GM21526 (cell line): ENCODE data around the gene CISD3.

Experiments used
- ATAC-seq: cut with Tn5 transposase; IDR thresholded peaks from one replicate; pipeline ENCODE4 v1.9.1; 2021; ENCODE audit warnings: moderate library complexity; ENCODE audit not compliant: unreplicated experiment, low FRiP score

The CISD3 gene

DNA sequence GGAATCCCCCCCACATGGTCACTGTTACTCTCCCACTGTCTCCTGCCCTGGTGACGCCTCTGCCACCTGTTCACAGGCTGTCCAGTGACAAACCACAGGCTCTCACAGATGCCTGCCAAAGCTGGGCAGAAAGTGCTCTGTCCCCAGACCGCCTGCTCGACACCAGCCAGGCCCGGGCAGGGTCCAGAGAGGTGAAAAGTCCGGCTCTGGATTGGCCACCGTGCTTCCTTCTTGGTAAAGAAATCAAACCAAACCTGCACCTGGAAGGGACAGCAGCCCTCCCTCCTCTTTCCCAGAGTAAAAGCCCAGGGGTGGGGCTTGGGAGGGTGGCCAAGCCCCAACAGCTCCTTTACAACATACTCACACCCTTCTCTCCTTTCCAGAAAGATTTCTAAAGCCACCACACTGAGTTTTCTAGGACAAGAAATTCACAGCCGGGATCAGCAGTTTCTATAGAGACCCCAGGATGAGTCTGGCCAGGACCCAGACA lies 11.8 kb downstream of the CISD3 start:
- ATAC-seq: no peak

DNA sequence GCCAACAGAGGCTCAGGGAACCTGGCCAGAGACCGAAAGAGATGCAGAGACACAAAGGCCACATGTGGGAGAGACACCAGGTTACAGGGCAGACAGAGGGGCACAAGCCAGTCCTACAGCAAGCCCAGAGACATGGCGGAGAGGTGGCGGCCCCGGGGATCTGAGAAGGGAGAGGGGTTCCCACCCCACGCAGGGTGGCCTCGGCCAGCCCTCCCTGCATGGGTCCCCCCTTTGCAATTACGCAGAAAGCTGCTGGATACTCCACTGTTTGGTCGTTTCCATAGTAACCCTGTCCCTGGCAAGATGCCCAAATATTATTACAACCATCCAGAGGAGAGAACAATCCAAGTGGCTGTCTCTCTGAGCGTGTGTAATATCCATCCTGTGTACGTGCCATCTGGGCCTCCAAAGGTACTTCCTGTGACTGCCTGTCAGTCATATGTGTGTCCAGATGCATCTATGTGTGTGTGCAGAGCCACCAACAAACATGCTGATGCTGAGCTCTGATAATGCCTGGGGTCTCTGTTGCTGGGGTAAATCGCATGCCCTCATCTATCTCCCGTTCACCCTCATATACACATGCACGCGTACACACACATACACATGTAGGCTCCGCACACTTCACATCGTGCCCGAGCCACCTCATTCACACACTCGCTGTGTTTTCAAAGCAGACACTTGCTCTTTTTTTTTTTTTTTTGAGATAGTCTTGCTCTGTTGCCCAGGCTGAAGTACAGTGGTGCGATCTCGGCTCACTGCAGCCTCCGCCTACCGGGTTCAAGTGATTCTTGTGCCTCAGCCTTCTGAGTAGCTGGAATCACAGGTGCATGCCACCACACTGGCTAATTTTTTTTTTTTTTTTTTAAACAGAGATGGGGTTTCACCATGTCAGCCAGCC lies 12.5 kb downstream of the CISD3 start:
- no peak for ATAC-seq

DNA sequence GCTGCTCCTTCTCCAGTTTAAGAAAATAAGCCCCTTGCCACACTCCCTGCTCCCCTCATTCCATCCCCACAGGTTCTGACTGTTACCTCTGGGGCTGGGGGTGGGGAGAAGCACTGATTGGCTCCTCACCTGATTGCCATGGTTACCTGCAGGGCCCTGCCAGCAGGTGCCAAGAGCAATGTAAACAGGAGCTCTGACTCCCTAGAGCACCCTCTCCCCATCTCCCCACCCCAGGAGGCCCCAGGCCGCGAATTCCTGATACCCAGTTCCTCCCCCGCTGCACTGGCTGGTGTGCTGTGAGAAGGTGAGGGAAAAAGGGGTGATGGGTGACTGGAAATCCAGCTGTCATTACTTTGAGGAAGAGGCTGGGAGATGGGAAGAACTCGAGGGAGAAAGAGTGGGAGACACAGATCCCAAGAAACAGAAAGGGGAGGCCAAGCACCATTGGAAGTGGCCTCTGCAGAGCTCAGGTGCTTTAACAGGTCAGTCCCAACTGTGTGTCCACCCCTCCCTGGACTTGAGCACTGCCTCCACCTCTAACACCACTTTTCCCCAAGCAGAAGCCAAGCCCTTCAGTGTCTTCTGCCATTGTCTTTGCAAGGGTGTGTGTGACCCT lies 13.5 kb downstream of the CISD3 start:
- ATAC-seq: no peak

DNA sequence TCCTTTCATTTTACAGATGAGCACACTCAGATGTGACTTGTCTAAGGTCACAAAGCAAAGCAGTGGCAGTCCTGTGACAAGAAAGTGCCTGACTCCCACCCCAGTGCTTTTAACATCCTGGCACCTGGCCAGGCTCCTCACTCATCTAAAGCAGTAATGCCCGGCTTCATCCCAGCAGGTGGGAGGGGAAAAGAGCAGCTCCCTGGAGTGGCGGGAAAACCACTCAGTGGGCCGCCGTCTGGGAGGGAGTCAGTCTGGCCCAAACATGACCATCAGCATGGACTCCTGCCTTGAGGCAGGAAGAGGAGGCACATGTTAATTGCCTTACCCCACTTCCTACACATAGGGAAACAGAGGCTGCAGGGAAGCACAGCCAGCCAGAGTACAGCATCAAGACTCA lies 15.4 kb downstream of the CISD3 start:
- no peak for ATAC-seq

DNA sequence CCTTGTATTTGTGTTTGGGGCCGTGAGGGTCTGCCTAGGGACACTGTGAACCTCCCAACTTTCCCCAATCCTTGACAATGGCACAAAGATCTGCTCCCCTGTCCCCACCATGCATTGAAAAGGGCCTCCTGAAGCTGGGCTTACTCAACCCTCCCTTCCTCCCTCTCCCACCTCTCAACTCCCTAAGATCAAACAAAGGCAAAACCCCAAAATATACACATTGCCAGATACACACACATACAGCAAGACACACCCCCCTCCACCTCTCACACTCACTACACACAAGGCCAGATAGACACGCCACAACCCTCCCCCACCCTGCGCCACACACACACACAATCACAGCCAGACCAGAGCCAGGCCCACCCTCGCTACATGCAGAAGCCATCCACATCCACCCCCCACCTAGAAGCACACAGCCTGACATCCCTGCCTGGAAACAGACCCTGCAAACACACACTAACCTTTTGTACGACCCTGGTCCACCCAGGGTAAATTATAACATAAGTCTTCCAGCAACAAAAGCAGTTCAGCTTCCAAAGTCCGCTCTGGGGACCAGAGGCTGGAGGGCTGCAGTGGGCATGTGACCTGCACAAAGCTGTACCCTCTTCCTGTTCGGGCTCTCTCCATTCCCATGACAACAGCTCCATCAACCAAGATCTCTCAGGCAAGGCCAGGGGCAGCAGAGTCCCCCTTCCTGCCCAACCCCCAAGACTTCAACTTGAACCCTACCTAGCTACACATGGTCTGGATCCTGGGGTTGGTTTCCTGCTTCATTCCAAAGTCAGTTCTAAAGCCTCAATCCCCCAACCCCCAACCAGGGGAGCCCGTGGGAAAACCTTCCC lies 16.1 kb downstream of the CISD3 start:
- no peak for ATAC-seq

DNA sequence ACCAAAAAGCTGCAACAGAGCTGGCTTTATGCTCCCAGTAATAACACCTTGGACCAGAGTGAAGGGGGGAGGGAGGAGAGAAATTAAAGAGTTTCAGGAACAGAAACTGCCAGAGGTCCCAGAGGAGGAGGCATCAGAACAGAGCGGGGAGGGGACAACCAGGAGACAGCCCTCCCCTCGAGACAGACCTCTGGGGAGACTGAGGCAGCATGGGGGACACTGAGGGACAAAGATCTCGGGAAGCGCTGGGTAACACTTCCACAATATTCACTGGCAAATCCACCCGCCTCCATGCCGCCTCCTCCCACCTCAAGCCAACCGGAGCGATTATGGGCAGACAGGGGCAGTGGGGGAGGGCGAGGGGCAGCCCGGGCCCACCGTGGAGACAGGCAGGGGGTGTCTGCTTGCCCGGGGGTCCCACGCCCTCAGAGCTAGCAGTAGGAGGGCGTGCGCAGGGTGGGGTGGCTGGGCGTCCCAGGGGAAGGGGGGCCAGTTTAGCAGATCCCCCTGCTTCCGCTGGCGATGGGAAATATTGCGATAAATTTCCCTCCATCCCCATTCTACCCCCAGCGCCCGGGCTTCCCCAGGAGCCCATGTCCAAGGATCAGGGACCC lies 16.8 kb downstream of the CISD3 start:
- no peak for ATAC-seq

DNA sequence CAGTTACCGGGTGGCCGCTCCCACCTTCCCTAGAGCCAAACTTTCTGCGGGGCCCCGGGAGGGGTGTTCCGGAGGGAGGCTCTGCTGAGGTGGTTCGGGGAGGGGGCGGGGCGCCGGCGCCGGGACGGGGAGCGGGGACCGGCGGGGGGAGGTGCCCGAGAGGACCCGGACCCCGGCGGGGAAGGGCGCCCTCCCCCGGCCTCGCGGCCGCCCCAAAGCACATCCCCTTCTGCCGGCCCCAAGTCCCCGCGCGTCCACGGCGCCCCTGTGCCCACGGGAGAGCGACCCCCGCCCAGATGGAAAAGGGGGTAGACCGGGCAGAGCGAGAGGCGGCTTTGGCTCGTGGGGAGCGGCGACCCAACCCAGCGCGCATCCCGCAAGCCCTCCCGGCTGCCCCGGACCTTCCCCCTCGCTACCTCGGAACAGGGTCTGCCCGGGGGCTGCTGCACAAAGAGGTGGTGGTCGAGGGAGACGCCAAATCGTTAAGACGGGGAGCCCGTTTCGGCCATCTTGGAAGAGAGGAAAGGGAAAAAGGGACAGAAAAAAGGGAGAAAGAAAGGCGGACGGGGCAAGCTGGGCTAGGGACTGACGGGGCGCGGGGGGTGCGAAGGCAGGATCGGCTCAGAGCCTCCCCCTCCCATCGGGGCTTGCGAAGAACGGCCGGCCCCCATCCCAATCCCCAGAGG lies 17.5 kb downstream of the CISD3 start:
- no peak for ATAC-seq

DNA sequence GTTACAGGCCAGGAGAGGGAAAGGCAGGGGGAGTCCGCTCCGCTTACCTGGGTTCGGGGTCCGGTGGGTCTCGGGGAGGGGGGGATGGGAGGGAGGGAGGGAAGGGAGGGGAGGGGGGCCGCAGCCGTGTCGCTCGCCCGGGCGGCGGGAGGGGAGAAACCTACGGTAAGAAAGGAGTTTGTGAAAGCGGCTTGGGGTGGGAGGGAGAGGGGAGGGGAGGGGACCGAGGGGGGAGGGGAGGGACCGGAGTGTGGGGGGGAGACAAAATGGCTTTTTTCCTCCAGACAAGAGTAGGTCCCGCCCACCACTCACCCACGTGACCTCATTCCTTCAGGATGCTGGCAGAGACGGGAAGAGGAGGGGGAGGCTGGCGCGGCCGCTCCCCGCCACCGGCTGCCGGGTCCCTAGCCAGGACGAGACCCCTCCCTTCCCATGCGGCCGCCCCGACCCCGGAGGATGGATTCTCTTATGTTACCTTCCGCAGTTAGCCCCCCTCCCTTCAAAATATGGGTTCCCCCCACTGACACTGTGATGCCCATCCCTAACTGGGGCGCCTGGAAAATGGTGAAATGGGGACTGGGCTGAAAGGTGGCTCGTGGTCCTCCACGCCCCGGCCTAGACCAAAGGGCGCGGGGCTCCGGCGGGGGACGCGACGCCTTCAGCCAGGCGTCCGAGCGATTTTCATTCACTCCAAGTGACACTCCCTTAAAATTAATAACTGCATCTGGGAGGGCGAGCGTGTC lies 18.2 kb downstream of the CISD3 start, which contains the start of gene PCGF2:
TSS of gene PCGF2 (minus strand) at position 188 of the 743 bp plus-strand sequence. CDS start 7,934 bp downstream, outside the sequence.
- ATAC-seq: no peak

DNA sequence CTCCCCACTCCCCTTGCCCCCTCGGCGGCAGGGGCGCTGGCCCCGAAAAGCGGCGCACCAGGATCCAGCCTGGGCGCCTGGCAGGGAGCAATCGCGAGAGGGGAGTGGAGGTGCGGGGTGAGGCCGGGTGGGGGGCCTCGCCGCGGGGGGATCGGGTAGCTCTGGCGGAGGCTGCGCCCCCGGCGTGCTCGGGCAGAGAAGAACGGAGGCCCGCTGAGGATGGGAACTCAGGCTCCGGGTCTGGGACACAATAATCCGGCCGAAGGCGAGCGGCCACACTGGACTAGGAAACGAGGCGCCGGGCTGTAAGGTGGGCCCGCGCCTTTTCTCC lies 18.7 kb downstream of the CISD3 start:
- no peak for ATAC-seq

DNA sequence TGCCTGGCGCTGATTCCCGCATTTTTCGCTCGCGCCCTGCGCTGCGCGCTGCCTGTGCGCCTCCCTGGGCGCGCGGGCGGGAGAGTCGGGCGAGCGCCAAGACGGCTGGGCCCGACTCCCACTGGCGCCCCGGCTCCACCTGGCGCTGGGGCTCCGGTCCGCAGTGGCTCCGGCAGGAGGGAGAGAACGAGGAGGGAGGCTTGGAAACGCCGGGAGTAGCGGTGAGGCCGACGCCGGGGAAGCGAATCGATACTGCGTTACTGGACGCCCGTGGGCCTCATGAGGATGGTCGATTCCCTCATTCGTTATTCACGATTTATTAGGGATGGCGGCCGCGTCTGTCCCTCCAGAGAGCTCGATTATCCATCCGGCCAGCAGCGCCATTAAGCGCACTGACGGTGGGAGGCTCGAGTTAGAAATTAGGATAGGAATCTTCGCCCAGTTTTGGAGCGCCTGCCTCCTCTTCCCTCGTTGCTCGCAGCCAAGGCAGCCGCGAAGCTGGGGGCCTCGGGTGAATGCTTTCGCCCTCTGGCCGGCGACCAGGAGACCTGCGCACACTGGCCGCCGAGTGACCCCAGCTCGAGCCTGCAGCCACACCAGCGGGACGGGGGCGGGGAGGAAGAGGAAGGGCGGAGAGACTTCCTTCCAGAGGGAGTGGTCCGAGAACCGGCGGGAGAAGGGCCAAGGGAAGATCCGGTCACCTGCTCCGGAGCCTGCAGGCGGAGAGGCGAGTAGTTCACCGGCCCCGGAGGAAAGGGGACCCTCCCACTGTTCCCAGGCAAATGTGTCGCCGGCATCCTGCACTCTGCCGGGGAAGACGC lies 19.3 kb downstream of the CISD3 start:
- no peak for ATAC-seq

DNA sequence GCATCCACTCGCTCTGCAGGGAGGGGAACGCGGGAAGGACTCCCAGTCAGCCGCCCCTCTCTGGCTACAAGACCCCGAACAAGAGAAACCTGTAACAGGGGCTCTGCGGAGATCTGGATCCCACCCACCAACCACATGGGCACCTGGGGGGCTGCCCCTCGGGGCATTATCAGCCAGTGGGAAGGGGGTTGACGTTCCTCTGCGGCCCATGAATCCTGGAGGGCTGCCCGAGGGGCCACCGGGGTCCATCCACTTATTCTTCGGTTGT lies 19.8 kb downstream of the CISD3 start:
- ATAC-seq: no peak

DNA sequence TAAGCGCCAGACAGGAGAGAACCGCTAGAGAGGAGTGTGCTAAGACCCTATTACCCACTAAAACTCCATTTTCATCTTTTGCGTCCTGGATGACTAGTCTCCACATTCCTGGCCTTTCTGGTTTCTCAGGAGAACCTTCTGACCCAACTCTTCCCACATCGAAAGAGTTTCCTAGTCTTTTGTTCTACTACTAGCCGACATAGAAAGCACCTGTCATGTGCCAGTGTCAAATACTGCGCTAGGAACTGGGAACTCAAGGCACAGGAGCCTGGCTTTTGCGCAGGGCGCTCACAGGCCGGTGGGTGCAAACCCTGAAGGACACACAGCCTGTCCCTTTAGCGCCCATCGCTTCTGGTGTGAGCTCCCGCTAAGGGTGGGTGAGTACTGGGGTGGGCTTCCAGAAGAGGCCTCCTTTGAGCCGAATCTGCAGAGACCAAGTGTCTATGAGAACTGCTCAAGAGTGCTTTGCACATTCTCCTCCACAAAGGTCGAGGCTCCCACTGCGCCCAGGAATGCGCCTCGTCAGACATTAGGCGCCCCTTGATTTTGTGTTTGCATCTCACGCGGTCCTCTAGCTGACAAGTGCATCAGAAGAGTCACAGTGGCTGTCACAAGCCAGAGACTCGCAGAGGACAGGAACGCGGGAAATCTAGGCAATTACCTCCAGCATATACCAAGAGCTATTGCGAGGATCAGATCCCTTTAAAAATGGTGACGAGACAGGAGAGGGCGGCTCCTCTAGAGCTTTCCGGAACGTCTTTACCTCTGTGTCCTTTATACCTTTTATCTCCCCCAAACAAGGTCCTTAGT lies 20.4 kb downstream of the CISD3 start:
- ATAC-seq: no peak

DNA sequence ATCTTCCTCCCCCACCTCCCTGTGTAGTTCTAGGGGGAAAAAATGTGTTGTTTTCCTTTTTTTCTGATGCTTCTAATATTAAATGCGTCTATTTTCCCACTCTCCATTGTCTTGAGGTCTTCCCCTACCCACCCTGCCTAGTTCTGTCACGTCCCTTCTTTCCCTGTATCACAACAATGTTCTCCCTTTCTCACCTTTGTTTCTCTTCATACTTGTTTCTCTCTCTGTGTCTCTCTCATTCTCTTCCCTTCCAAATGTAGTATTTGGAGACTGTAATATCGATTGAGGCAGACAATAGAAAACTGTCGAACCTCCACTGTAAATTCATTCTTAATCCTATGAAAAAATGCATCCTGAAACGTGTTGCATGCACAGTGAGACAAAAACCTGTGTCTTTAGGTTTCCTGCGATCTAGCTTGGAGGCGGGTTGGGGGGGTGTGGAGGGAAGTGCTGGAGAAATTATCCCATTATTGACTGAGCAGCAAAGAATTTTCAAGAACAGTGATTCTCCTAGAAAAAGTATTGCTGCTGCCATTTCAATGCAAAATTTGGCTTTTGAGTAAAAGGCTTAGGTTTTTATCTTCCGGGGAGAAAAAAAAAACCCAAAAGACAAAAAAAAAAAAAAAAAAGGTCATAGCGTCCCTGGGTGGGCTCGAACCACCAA lies 21.1 kb downstream of the CISD3 start:
- ATAC-seq: no peak

DNA sequence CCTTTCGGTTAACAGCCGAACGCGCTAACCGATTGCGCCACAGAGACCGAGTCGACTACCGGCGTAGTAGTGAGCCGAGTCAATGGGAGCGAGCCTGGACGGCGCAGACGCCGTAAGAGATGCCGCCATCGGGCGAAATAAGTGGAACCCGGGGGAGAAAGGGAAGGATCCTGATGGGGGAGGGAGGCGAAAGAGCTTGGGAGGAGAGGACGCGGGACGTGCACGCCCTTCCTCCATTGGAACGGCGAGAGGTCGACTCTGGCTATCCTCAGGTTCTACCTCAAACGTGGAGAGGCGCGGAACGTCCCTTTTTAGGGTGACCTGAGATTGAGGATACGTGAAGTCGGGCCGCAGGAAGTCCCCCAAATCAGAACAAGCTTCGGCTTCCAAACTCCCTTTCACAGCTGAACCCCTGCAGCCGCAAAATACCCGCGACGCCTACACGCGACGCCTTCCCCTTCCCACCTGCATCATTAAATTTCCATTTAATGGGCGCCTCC lies 21.7 kb downstream of the CISD3 start:
- ATAC-seq: peak; percentile 30

DNA sequence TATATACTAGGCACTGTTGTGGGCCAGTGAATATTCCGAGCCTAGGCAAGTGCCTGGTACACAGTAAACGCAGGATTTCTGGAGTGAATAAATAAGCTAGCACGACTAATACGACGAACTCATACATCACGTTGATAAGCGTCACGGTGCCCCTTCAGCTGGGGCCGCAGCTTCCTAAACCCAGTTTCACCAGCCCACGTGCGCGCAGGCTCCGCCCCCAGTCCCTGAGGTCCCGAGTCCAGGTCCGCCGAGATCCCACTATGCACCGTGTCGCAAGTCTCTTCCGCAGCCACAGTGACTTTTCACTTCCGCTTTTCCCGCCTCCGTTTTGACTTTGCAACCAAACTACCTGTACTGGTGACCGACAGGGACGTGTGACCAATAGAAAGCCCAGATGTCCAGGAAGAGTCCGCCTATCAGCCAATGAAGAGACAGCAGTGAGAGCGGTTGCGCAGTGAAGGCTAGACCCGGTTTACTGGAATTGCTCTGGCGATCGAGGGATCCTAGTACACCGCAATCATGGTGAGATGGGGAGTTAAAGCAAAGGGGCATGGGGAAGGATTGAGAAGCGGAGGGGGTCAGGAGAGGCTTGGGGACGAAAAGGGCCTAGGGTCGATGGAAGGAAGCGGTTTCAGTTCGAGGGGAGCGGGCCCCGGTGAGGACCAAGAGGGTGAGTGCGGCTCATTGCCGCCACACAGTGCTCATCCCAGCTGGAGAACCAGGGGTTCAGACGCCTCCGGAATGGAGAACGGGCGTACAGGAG lies 22.3 kb downstream of the CISD3 start, which contains the start of gene PSMB3:
TSS of gene PSMB3 (plus strand) at position 434 of the 763 bp plus-strand sequence. CDS start at position 520, 86 bp downstream.
- ATAC-seq: peak; percentile 73

DNA sequence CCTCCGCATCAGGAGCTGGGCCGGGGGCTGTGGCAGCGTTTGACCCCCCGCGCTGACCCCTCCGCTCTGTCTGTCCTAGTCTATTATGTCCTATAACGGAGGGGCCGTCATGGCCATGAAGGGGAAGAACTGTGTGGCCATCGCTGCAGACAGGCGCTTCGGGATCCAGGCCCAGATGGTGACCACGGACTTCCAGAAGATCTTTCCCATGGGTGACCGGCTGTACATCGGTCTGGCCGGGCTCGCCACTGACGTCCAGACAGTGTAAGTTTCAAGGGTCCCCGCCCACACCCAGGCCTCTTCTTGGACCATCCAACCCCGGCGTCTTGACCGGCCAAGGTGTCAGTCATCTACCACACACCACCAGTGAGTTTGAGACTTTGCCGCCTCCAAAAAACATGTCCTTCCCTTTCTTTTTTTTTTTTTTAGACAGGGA lies 22.9 kb downstream of the CISD3 start:
- no peak for ATAC-seq
